Measurements from ENCODE around the gene MAOB.

The MAOB gene

GRCh38 chrX:43785930-43786591, 96.2 kb downstream of the MAOB start:
- TF ChIP-seq CTCF (IDR thresholded peaks at IDR 0.05; ENCODE audit: low read depth, low read length, poor library complexity, severe bottlenecking) (no peak), EZH2phosphoT487 (IDR thresholded peaks at IDR 0.05; ENCODE audit: borderline replicate concordance, low read length) (no peak)
- no peaks in the 10 kb centered on the region for H3K9me2 ChIP-seq (replicated peaks; ENCODE audit: control insufficient read depth, low read length)
- no peaks in the 10 kb centered on the region for H3K4me1 ChIP-seq (ENCODE audit: control insufficient read depth, low read length)

GRCh38 chrX:43758044-43758443, 124.2 kb downstream of the MAOB start:
- H3K4me3 ChIP-seq (ENCODE audit: low read length): no peak overlapping the region
- H3K9me3 ChIP-seq (ENCODE audit: control insufficient read depth, insufficient read depth, low read length): no peaks in the 10 kb centered on the region
- no peaks in the 10 kb centered on the region for H4K20me1 ChIP-seq (ENCODE audit: control insufficient read depth, insufficient read depth, low read depth, low read length)
- TF ChIP-seq EZH2phosphoT487 (IDR thresholded peaks at IDR 0.05; ENCODE audit: borderline replicate concordance, low read length) (no peak), CTCF (IDR thresholded peaks at IDR 0.05; ENCODE audit: low read depth, low read length, poor library complexity, severe bottlenecking) (no peak)
- H3K36me3 ChIP-seq (ENCODE audit: control insufficient read depth, low read length): no peaks in the 10 kb centered on the region
- H3K4me1 ChIP-seq (ENCODE audit: control insufficient read depth, low read length): no peaks in the 10 kb centered on the region
- H3K27me3 ChIP-seq (ENCODE audit: control insufficient read depth, low read length): no peaks in the 10 kb centered on the region
- H3K79me2 ChIP-seq (ENCODE audit: control insufficient read depth, low read length): no peaks in the 10 kb centered on the region
- H3K4me2 ChIP-seq (ENCODE audit: low read length): no peak overlapping the region
- H3F3A ChIP-seq (ENCODE audit: control insufficient read depth, insufficient read depth): no peaks in the 10 kb centered on the region
- no peak overlapping the region for H3K27ac ChIP-seq (ENCODE audit: low read depth, low read length)
- H3K9me2 ChIP-seq (replicated peaks; ENCODE audit: control insufficient read depth, low read length): no peaks in the 10 kb centered on the region

More at GRCh38 chrX:43785930-43786591, 96.2 kb downstream of the MAOB start:
- H4K20me1 ChIP-seq (ENCODE audit: control insufficient read depth, insufficient read depth, low read depth, low read length): no peaks in the 10 kb centered on the region
- H3F3A ChIP-seq (ENCODE audit: control insufficient read depth, insufficient read depth): no peaks in the 10 kb centered on the region
- no peak overlapping the region for H3K27ac ChIP-seq (ENCODE audit: low read depth, low read length)
- no peaks in the 10 kb centered on the region for H3K9me3 ChIP-seq (ENCODE audit: control insufficient read depth, insufficient read depth, low read length)
- no peaks in the 10 kb centered on the region for H3K36me3 ChIP-seq (ENCODE audit: control insufficient read depth, low read length)
- no peaks in the 10 kb centered on the region for H3K79me2 ChIP-seq (ENCODE audit: control insufficient read depth, low read length)
- H3K27me3 ChIP-seq (ENCODE audit: control insufficient read depth, low read length): no peaks in the 10 kb centered on the region
- no peak overlapping the region for H3K4me2 ChIP-seq (ENCODE audit: low read length)
- H3K4me3 ChIP-seq (ENCODE audit: low read length): no peak overlapping the region

- Histone ChIP-seq H4K20me1 (ENCODE audit: control insufficient read depth, insufficient read depth, low read depth, low read length) (no peaks in the 10 kb centered on the region), H3K27ac (ENCODE audit: low read depth, low read length) (no peak overlapping the region), H3K4me1 (ENCODE audit: control insufficient read depth, low read length) (no peaks in the 10 kb centered on the region), H3K79me2 (ENCODE audit: control insufficient read depth, low read length) (no peaks in the 10 kb centered on the region), H3K9me3 (ENCODE audit: control insufficient read depth, insufficient read depth, low read length) (no peaks in the 10 kb centered on the region), H3F3A (ENCODE audit: control insufficient read depth, insufficient read depth) (no peaks in the 10 kb centered on the region), H3K4me3 (ENCODE audit: low read length) (no peak overlapping the region), H3K9me2 (replicated peaks; ENCODE audit: control insufficient read depth, low read length) (no peaks in the 10 kb centered on the region), H3K36me3 (ENCODE audit: control insufficient read depth, low read length) (no peaks in the 10 kb centered on the region), H3K27me3 (ENCODE audit: control insufficient read depth, low read length) (no peaks in the 10 kb centered on the region), H3K4me2 (ENCODE audit: low read length) (no peak overlapping the region)
- TF ChIP-seq CTCF (IDR thresholded peaks at IDR 0.05; ENCODE audit: low read depth, low read length, poor library complexity, severe bottlenecking): no peak
- no peak for TF ChIP-seq EZH2phosphoT487 (IDR thresholded peaks at IDR 0.05; ENCODE audit: borderline replicate concordance, low read length)
Measured at GRCh38 chrX:43756076-43756475, 126.2 kb downstream of the MAOB start.

Measured in DOHH2 (cell line).